Measurements from ENCODE around the gene CHADL. TPM values are rescaled to one million over a fixed set of nuclear protein-coding genes. Genes with fewer than 3 reads are reported as not detected.

The CHADL gene
- total RNA-seq, 1 donor: 1.1 TPM

DNA sequence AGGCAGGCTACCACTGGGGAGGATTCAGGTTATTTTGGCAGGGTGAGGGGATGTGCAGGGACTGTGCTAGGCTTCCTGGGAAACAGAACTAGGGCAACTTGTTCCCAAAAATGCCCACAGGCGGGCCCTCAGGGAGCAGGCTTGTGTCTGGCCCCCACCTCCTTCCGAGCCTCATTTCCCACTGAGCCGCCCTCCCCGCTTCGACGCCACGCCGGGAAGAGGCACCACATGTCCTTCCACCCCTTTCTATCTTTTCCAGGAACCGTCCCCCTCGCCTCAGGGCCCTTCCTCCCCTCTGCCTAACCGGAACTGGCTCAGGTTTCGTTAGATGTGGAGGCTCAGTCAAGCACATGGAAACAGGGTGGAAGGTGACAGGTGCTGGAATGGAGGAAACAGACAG lies 9.4 kb upstream of the CHADL start:
- peaks cover 84% of the 10 kb centered on the region for H3K36me3 ChIP-seq (ENCODE audit: insufficient read depth, low read length)
- no peaks in the 10 kb centered on the region for H3K4me1 ChIP-seq (ENCODE audit: insufficient read depth, low read length)
- H3K27ac ChIP-seq (ENCODE audit: low read depth, low read length): no peak overlapping the region
- no peak overlapping the region for H2AFZ ChIP-seq (ENCODE audit: low read length)
- H3K4me2 ChIP-seq (ENCODE audit: insufficient read depth, low read length): no peak overlapping the region
- no peak for TF ChIP-seq CTCF (IDR thresholded peaks at IDR 0.05; ENCODE audit: extremely low read depth, low read depth, low read length)
- no peaks in the 10 kb centered on the region for H3K9me3 ChIP-seq (ENCODE audit: low read depth, low read length)
- no peak overlapping the region for H3K4me3 ChIP-seq (ENCODE audit: insufficient read depth, low read length)
- peaks cover 20% of the 10 kb centered on the region for H4K20me1 ChIP-seq (ENCODE audit: insufficient read depth, low read length)
- no peaks in the 10 kb centered on the region for H3K27me3 ChIP-seq (ENCODE audit: insufficient read depth, low read length)
- H3K79me2 ChIP-seq (ENCODE audit: insufficient read depth, low read length): peaks cover 3% of the 10 kb centered on the region
- DNase-seq (ENCODE audit: insufficient read length, low spot score, missing footprints): peak; percentile 42

DNA sequence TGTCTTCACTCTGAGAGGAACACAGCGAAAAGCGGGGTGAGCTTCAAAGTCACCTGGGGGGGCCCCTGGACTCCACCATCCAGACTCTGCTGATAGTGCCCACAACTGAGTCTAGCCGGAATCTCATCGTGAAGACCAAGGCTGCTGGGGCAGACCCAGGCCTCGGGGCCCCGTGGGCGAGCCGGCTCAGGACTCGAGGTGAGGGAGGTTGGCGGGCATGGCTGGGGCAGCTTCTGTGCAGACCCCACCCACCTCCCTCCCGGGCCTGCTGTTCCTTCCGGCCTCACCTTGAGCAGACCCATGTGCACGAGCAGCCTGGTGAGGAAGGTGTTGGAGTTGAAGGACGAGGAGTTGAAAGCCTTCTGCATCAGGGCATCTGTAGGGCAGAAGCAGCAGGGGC lies 8.7 kb upstream of the CHADL start:
- DNase-seq (ENCODE audit: insufficient read length, low spot score, missing footprints): peak; percentile 72
- Histone ChIP-seq H3K4me2 (ENCODE audit: insufficient read depth, low read length) (no peak overlapping the region), H3K79me2 (ENCODE audit: insufficient read depth, low read length) (no peaks in the 10 kb centered on the region), H4K20me1 (ENCODE audit: insufficient read depth, low read length) (peaks cover 20% of the 10 kb centered on the region), H3K27me3 (ENCODE audit: insufficient read depth, low read length) (no peaks in the 10 kb centered on the region), H3K4me3 (ENCODE audit: insufficient read depth, low read length) (no peak overlapping the region), H3K9me3 (ENCODE audit: low read depth, low read length) (no peaks in the 10 kb centered on the region), H3K27ac (ENCODE audit: low read depth, low read length) (no peak overlapping the region), H3K4me1 (ENCODE audit: insufficient read depth, low read length) (no peaks in the 10 kb centered on the region), H3K36me3 (ENCODE audit: insufficient read depth, low read length) (peaks cover 81% of the 10 kb centered on the region), H2AFZ (ENCODE audit: low read length) (no peak overlapping the region)
- no peak for TF ChIP-seq CTCF (IDR thresholded peaks at IDR 0.05; ENCODE audit: extremely low read depth, low read depth, low read length)

- H3K27me3 ChIP-seq (ENCODE audit: insufficient read depth, low read length): no peaks in the 10 kb centered on the region
- no peaks in the 10 kb centered on the region for H3K79me2 ChIP-seq (ENCODE audit: insufficient read depth, low read length)
- H4K20me1 ChIP-seq (ENCODE audit: insufficient read depth, low read length): peaks cover 20% of the 10 kb centered on the region
- H3K4me3 ChIP-seq (ENCODE audit: insufficient read depth, low read length): no peak overlapping the region
- no peak overlapping the region for H2AFZ ChIP-seq (ENCODE audit: low read length)
- TF ChIP-seq CTCF (IDR thresholded peaks at IDR 0.05; ENCODE audit: extremely low read depth, low read depth, low read length): no peak
- DNase-seq (ENCODE audit: insufficient read length, low spot score, missing footprints): no peak
- no peaks in the 10 kb centered on the region for H3K4me1 ChIP-seq (ENCODE audit: insufficient read depth, low read length)
- no peak overlapping the region for H3K4me2 ChIP-seq (ENCODE audit: insufficient read depth, low read length)
- peaks cover 75% of the 10 kb centered on the region for H3K36me3 ChIP-seq (ENCODE audit: insufficient read depth, low read length)
- H3K9me3 ChIP-seq (ENCODE audit: low read depth, low read length): no peaks in the 10 kb centered on the region
- no peak overlapping the region for H3K27ac ChIP-seq (ENCODE audit: low read depth, low read length)
These were observed 8.0 kb upstream of the CHADL start for GRCh38 chr22:41248758-41249157.

- Histone ChIP-seq H3K4me1 (ENCODE audit: insufficient read depth, low read length) (no peaks in the 10 kb centered on the region), H4K20me1 (ENCODE audit: insufficient read depth, low read length) (peaks cover 20% of the 10 kb centered on the region), H3K27ac (ENCODE audit: low read depth, low read length) (no peak overlapping the region), H3K27me3 (ENCODE audit: insufficient read depth, low read length) (no peaks in the 10 kb centered on the region), H3K4me2 (ENCODE audit: insufficient read depth, low read length) (no peak overlapping the region), H3K4me3 (ENCODE audit: insufficient read depth, low read length) (no peak overlapping the region), H3K9me3 (ENCODE audit: low read depth, low read length) (no peaks in the 10 kb centered on the region), H3K36me3 (ENCODE audit: insufficient read depth, low read length) (peaks cover 71% of the 10 kb centered on the region), H3K79me2 (ENCODE audit: insufficient read depth, low read length) (no peaks in the 10 kb centered on the region), H2AFZ (ENCODE audit: low read length) (no peak overlapping the region)
- DNase-seq (ENCODE audit: insufficient read length, low spot score, missing footprints): no peak
- no peak for TF ChIP-seq CTCF (IDR thresholded peaks at IDR 0.05; ENCODE audit: extremely low read depth, low read depth, low read length)
These were observed 7.6 kb upstream of the CHADL start for GRCh38 chr22:41248314-41248713.
